H1 (cell line): ENCODE data around the gene MYOCD. TPM values are rescaled to one million over a fixed set of nuclear protein-coding genes. Genes with fewer than 3 reads are reported as not detected.

ENCODE experiments used
- CTCF ChIA-PET: fragments of 300-600 bp; sonication (Branson Sonifier 250); formaldehyde crosslinking; loops from one replicate; lab custom pipeline; 2021; ENCODE audit not compliant: partially characterized antibody; lab: Charles Lee
- POLR2A ChIA-PET: fragments of 300-600 bp; sonication (Branson Sonifier 250); formaldehyde crosslinking; loops from one replicate; lab custom pipeline; 2021; ENCODE audit warnings: inconsistent platforms; ENCODE audit not compliant: partially characterized antibody; lab: Charles Lee
- DNase-seq, 2 experiments: peaks; one replicate each; pipeline versions ENCODE4 v3.0.0 to v3.0.0-alpha.2; 2010 to 2022; ENCODE audit warnings: low spot score in 2 of 2, low read depth in 1 of 2, mixed read lengths in 1 of 2
- FAIRE-seq: peaks from 2 replicates; lab custom pipeline; 2011; peaks lifted over from hg19 to GRCh38; lab: Jason Lieb, UNC
- H2AFZ ChIP-seq: 2 replicates; pipeline ENCODE4 v1.8.1; 2012; ENCODE audit warnings: low read length, inconsistent platforms
- H2AK5ac ChIP-seq: 2 replicates; pipeline ENCODE4 v1.6.1; 2013; ENCODE audit warnings: low read depth, low read length
- H2BK120ac ChIP-seq: replicated peaks from 2 replicates; pipeline ENCODE3; 2013; ENCODE audit warnings: low read depth, low read length, inconsistent platforms
- H2BK12ac ChIP-seq: 2 replicates; pipeline ENCODE4 v1.6.1; 2013; ENCODE audit warnings: low read depth, low read length
- H2BK15ac ChIP-seq: 2 replicates; pipeline ENCODE4 v1.6.1; 2013; ENCODE audit warnings: low read length
- H2BK20ac ChIP-seq: 2 replicates; pipeline ENCODE4 v1.6.1; 2013; ENCODE audit warnings: low read length
- H2BK5ac ChIP-seq: 2 replicates; pipeline ENCODE4 v1.6.1; 2013; ENCODE audit warnings: low read depth, low read length
- H3K14ac ChIP-seq: 2 replicates; pipeline ENCODE4 v1.6.1; 2013; ENCODE audit warnings: inconsistent platforms; ENCODE audit not compliant: insufficient read length
- H3K18ac ChIP-seq: 2 replicates; pipeline ENCODE4 v1.6.1; 2013; ENCODE audit warnings: low read length; ENCODE audit errors: extremely low read depth
- H3K23ac ChIP-seq: 2 replicates; pipeline ENCODE4 v1.6.1; 2013; ENCODE audit warnings: inconsistent platforms; ENCODE audit not compliant: insufficient read length
- H3K23me2 ChIP-seq: 2 replicates; pipeline ENCODE4 v1.6.1; 2013; ENCODE audit warnings: low read depth, low read length
- H3K27ac ChIP-seq: 2 replicates; pipeline ENCODE4 v1.6.1; 2011; ENCODE audit warnings: low read depth, low read length, inconsistent platforms
- H3K27me3 ChIP-seq, 4 experiments: replicated peaks in 1 of 4; 1 replicate in 1 of 4; 2 replicates in 3 of 4; pipeline versions ENCODE4 v1.6.1 to v1.8.1; 2011 to 2013; ENCODE audit warnings: low read length in 3 of 4, mild to moderate bottlenecking in 3 of 4, inconsistent platforms in 2 of 4, mixed read lengths in 2 of 4, moderate library complexity in 1 of 4; ENCODE audit not compliant: control insufficient read depth in 3 of 4, insufficient read depth in 3 of 4; ENCODE audit errors: extremely low read depth in 1 of 4
- H3K36me3 ChIP-seq, 4 experiments: 2 replicates each; pipeline versions ENCODE4 v1.6.1 to v1.8.1; 2011 to 2013; ENCODE audit warnings: mild to moderate bottlenecking in 4 of 4, low read length in 3 of 4, moderate library complexity in 2 of 4, control low read depth in 1 of 4, inconsistent platforms in 1 of 4; ENCODE audit not compliant: insufficient read depth in 4 of 4, control insufficient read depth in 2 of 4
- H3K4ac ChIP-seq: replicated peaks from 2 replicates; pipeline ENCODE3; 2013; ENCODE audit warnings: low read length, low read depth, mixed read lengths, inconsistent platforms; ENCODE audit not compliant: insufficient read length
- H3K4me1 ChIP-seq, 4 experiments: replicated peaks in 1 of 4; 1 replicate in 1 of 4; 2 replicates in 3 of 4; pipeline versions ENCODE4 v1.6.1 to v1.8.1; 2011 to 2013; ENCODE audit warnings: low read length in 3 of 4, inconsistent platforms in 2 of 4, mixed read lengths in 1 of 4; ENCODE audit not compliant: insufficient read depth in 4 of 4, control insufficient read depth in 3 of 4
- H3K4me2 ChIP-seq, 2 experiments: 2 replicates each; pipeline versions ENCODE4 v1.6.1 to v1.8.1; 2011 to 2013; ENCODE audit warnings: low read depth in 2 of 2, low read length in 2 of 2, control low read depth in 1 of 2, inconsistent platforms in 1 of 2, mild to moderate bottlenecking in 1 of 2; ENCODE audit not compliant: insufficient read depth in 1 of 2
- H3K4me3 ChIP-seq, 4 experiments: fragments of 200-600, 300-600 bp in 1 of 4; sonication (generic), shearing (Covaris generic), sonication (Bioruptor Twin) in 1 of 4; 2 replicates each; pipeline versions ENCODE4 v1.5.1 to v1.8.1; 2011 to 2016; ENCODE audit warnings: low read length in 4 of 4, low read depth in 3 of 4, control low read depth in 2 of 4, inconsistent platforms in 2 of 4, mild to moderate bottlenecking in 2 of 4, mixed read lengths in 1 of 4, moderate library complexity in 1 of 4; ENCODE audit not compliant: insufficient read depth in 2 of 4; ENCODE audit errors: extremely low read depth in 1 of 4
- H3K56ac ChIP-seq: replicated peaks from 2 replicates; pipeline ENCODE3; 2013; ENCODE audit warnings: low read depth, mild to moderate bottlenecking, mixed read lengths, low read length, inconsistent platforms; ENCODE audit not compliant: insufficient read length
- H3K79me1 ChIP-seq: 2 replicates; pipeline ENCODE4 v1.6.1; 2013; ENCODE audit warnings: low read depth, low read length, control low read depth
- H3K79me2 ChIP-seq, 2 experiments: 2 replicates each; pipeline versions ENCODE4 v1.6.1 to v1.8.1; 2012 to 2013; ENCODE audit warnings: low read length in 2 of 2, mild to moderate bottlenecking in 2 of 2, inconsistent platforms in 1 of 2; ENCODE audit not compliant: insufficient read depth in 2 of 2, control insufficient read depth in 1 of 2
- H3K9ac ChIP-seq, 4 experiments: replicated peaks in 1 of 4; 1 replicate in 1 of 4; 2 replicates in 3 of 4; pipeline versions ENCODE4 v1.6.1 to v1.8.1; 2011 to 2013; ENCODE audit warnings: low read depth in 3 of 4, low read length in 3 of 4, control low read depth in 2 of 4, mild to moderate bottlenecking in 2 of 4, moderate library complexity in 2 of 4, inconsistent platforms in 1 of 4; ENCODE audit errors: extremely low read depth in 1 of 4
- H3K9me3 ChIP-seq, 2 experiments: 2 replicates each; pipeline versions ENCODE4 v1.6.1 to v1.8.1; 2012 to 2013; ENCODE audit warnings: mild to moderate bottlenecking in 2 of 2, moderate library complexity in 2 of 2, control low read depth in 1 of 2, inconsistent platforms in 1 of 2, low read depth in 1 of 2, low read length in 1 of 2, mixed read lengths in 1 of 2; ENCODE audit not compliant: insufficient read depth in 2 of 2
- H4K20me1 ChIP-seq, 2 experiments: replicated peaks in 1 of 2; 2 replicates each; pipeline versions ENCODE3 to v1.8.1; 2011 to 2013; ENCODE audit warnings: inconsistent platforms in 2 of 2, low read length in 2 of 2, mild to moderate bottlenecking in 1 of 2; ENCODE audit not compliant: insufficient read depth in 2 of 2, control insufficient read depth in 1 of 2
- H4K5ac ChIP-seq: 2 replicates; pipeline ENCODE4 v1.6.1; 2013; ENCODE audit warnings: low read length, low read depth, mixed read lengths, inconsistent platforms; ENCODE audit not compliant: insufficient read length
- H4K8ac ChIP-seq: 2 replicates; pipeline ENCODE4 v1.8.0; 2013; ENCODE audit warnings: mild to moderate bottlenecking, moderate library complexity, low read length, inconsistent platforms; ENCODE audit not compliant: insufficient read depth; ENCODE audit errors: extremely low read depth
- H4K91ac ChIP-seq: replicated peaks from 2 replicates; pipeline ENCODE3; 2013; ENCODE audit warnings: low read length, mixed read lengths, inconsistent platforms; ENCODE audit not compliant: insufficient read length
- HDAC2 ChIP-seq, 2 experiments: fragments of 300-600 bp in 1 of 2; sonication (generic) in 1 of 2; IDR thresholded peaks; 2 replicates each; pipeline ENCODE4 v1.6.1; 2011 to 2012; ENCODE audit warnings: low read depth in 2 of 2, low read length in 2 of 2, mild to moderate bottlenecking in 2 of 2, moderate library complexity in 2 of 2, borderline replicate concordance in 1 of 2, inconsistent platforms in 1 of 2
- NRF1 ChIP-seq: IDR thresholded peaks from 2 replicates; pipeline ENCODE4 v1.6.1; 2011; ENCODE audit warnings: mild to moderate bottlenecking, low read depth, low read length, improper control_type of control experiment
- POLR2A ChIP-seq, 2 experiments: IDR thresholded peaks; 1 replicate in 1 of 2; 2 replicates in 1 of 2; pipeline ENCODE4 v1.6.1; 2011; ENCODE audit warnings: low read depth in 2 of 2, low read length in 2 of 2, mild to moderate bottlenecking in 2 of 2; ENCODE audit errors: control extremely low read depth in 1 of 2
- TCF12 ChIP-seq: IDR thresholded peaks from 2 replicates; pipeline ENCODE4 v1.6.1; 2011; ENCODE audit warnings: low read depth, mild to moderate bottlenecking, low read length
- ZNF274 ChIP-seq: IDR thresholded peaks from 2 replicates; pipeline ENCODE4 v1.7.0; 2012; ENCODE audit warnings: low read length, borderline replicate concordance; ENCODE audit errors: extremely low read depth
- WGBS, 2 experiments: shearing (Covaris generic) in 1 of 2; methylation state at CpG; one replicate each; pipeline versions ENCODE4 v1.1.6 to v1.1.7; 2013 to 2015; ENCODE audit warnings: low lambda C conversion rate in 2 of 2, mixed read lengths in 2 of 2, inconsistent platforms in 1 of 2, low coverage in 1 of 2, missing lambda C conversion rate in 1 of 2; ENCODE audit not compliant: insufficient replicate concordance in 2 of 2, insufficient coverage in 1 of 2, insufficient read length in 1 of 2; ENCODE audit errors: extremely low coverage in 1 of 2, missing lambda C conversion rate in 1 of 2; 5-methylcytosine and 5-hydroxymethylcytosine counted together
- polyA plus RNA-seq, 7 experiments: library from polyadenylated mRNA; depleted of rRNA in 3 of 7; stranded (reverse) in 5 of 7; unstranded in 2 of 7; fragments of >200 nt in 5 of 7; fragments of 200-250 nt in 2 of 7; gene quantifications; 1 replicate in 5 of 7; 2 replicates in 1 of 7; 4 replicates in 1 of 7; pipeline versions ENCODE4 v1.2.1 to v1.2.3, GENCODE V29; 2011 to 2013; ENCODE audit warnings: missing spikeins in 2 of 7, mixed read lengths in 2 of 7
- total RNA-seq: library from RNA; stranded (reverse); fragmentation: NEBNext Ultra II Directional; extraction: Animal tissue kit (Norgen Biotek cat#: 25700); gene quantifications from 2 replicates; pipeline ENCODE4 v1.2.1, GENCODE V29; 2021
- TF ChIP-seq, protein P1 (sequence below): IDR thresholded peaks from 2 replicates; pipeline ENCODE4 v1.6.1; 2012; ENCODE audit warnings: inconsistent platforms
- TF ChIP-seq, protein P2 (sequence below): IDR thresholded peaks from 2 replicates; pipeline ENCODE4 v1.6.1; 2012; ENCODE audit warnings: low read length, inconsistent platforms

MYOCD gene
- total and polyA plus RNA-seq, 2 of the 8 experiments (the other 6 are each of a cell fraction or from before 2014, with no cell fraction given) = 0.30 to 4.9 TPM

DNA sequence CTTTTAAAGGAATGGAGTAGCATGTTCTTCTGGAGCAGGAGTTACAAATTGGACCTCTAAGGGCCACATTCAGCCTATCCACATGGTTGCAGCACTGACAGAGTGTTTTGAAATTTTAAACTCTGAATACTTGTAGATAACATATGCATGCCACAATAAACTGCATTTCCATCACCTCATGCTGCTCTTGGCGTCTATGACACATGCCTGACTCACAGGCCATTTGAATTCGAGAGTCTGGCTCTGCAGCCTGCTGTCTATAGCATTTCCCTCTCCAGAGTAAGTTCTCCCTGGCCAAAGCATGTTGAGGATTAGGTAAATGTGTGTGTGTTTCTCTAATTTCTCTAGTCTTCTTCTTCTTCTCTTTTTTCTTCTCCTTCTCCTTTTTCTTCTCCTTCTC is 28.7 kb upstream of the MYOCD start:
- Histone ChIP-seq H2BK120ac (no peak overlapping the region), H3K4ac (no peak overlapping the region), H4K8ac (no peak overlapping the region), H3K23ac (no peak overlapping the region), H3K18ac (no peak overlapping the region), H3K4me1 (peaks cover 0 to 3% (median 0%) of the 10 kb centered on the region in 4 experiments; a peak in 2 of 7 replicates), H2AFZ (no peak overlapping the region), H3K79me1 (no peaks in the 10 kb centered on the region), H3K9me3 (no peaks in the 10 kb centered on the region), H3K23me2 (no peaks in the 10 kb centered on the region)
- DNase-seq = peak in 1 of 2 experiments; percentile 47
- no peak for TF ChIP-seq HDAC2 (IDR thresholded peaks at IDR 0.05; ENCODE audit: borderline replicate concordance in 1 of 2, low read depth in 2 of 2, low read length in 2 of 2)
- no peak for TF ChIP-seq POLR2A (IDR thresholded peaks at IDR 0.05; ENCODE audit: control extremely low read depth in 1 of 2, low read depth in 2 of 2, low read length in 2 of 2)
- TF ChIP-seq ZNF274 = no peak
- TF ChIP-seq NRF1 = no peak
- TF ChIP-seq TCF12 = no peak
- TF ChIP-seq, protein P1, sequence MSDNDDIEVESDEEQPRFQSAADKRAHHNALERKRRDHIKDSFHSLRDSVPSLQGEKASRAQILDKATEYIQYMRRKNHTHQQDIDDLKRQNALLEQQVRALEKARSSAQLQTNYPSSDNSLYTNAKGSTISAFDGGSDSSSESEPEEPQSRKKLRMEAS = no peak
- TF ChIP-seq, protein P2, sequence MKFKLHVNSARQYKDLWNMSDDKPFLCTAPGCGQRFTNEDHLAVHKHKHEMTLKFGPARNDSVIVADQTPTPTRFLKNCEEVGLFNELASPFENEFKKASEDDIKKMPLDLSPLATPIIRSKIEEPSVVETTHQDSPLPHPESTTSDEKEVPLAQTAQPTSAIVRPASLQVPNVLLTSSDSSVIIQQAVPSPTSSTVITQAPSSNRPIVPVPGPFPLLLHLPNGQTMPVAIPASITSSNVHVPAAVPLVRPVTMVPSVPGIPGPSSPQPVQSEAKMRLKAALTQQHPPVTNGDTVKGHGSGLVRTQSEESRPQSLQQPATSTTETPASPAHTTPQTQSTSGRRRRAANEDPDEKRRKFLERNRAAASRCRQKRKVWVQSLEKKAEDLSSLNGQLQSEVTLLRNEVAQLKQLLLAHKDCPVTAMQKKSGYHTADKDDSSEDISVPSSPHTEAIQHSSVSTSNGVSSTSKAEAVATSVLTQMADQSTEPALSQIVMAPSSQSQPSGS = no peak
- TF ChIP-seq, all 59 proteins: peak for 0
- Histone ChIP-seq H2AK5ac (no peak overlapping the region), H3K9ac (no peak overlapping the region), H4K20me1 (no peaks in the 10 kb centered on the region), H2BK5ac (no peak overlapping the region), H2BK15ac (no peak overlapping the region), H2BK20ac (no peak overlapping the region), H3K4me3 (no peak overlapping the region), H3K27me3 (no peaks in the 10 kb centered on the region), H4K5ac (no peak overlapping the region), H3K56ac (no peak overlapping the region), H3K14ac (no peak overlapping the region), H2BK12ac (no peak overlapping the region), H3K4me2 (no peak overlapping the region), H3K79me2 (no peaks in the 10 kb centered on the region), H3K27ac (no peak overlapping the region), H4K91ac (no peak overlapping the region), H3K36me3 (no peaks in the 10 kb centered on the region)
- FAIRE-seq = no peak
- ChIA-PET CTCF (no interaction called here), POLR2A (no interaction called here)
- WGBS, 2 experiments = 71% methylated on average over 2 of the region's 2 CpGs; no CpG with 5 or more reads in 1 of the 2 experiments
